HepG2 (cell line): ENCODE data around the gene C11orf91. TPM values are rescaled to one million over a fixed set of nuclear protein-coding genes. Genes with fewer than 3 reads are reported as not detected.

Experiments
- ATAC-seq: fragments of 200-7000 bp; cut with Tn5 transposase; 3 replicates; pipeline ENCODE4 v1.9.1; 2020; ENCODE audit warnings: mild to moderate bottlenecking, moderate library complexity
- BruUV-seq: library from RNA; stranded (reverse); fragments of 400-500 nt; replicated peaks from 2 replicates; lab custom pipeline; 2021; lab: Mats Ljungman, UMichigan
- CTCF ChIA-PET: fragments of 300-600 bp; formaldehyde crosslinking; extraction: SDS; loops from one replicate; lab custom pipeline; 2021; ENCODE audit warnings: low total read pairs, inconsistent platforms, low intra/inter-chr PET ratio; lab: Yijun Ruan, JAX
- POLR2A ChIA-PET: fragments of 350-600 bp; sonication (Branson Sonifier 250); formaldehyde crosslinking; loops from one replicate; lab custom pipeline; 2020; ENCODE audit warnings: antibody characterized with exemption, inconsistent platforms; lab: Yijun Ruan, JAX
- DNase-seq: peaks from one replicate; pipeline ENCODE4 v3.0.0-alpha.2; 2015; ENCODE audit warnings: low spot score
- FAIRE-seq: peaks from 3 replicates; lab custom pipeline; 2011; peaks lifted over from hg19 to GRCh38; lab: Jason Lieb, UNC
- H2AFZ ChIP-seq: one replicate; pipeline ENCODE4 v1.6.1; 2011; ENCODE audit warnings: low read length, inconsistent platforms
- H3K27ac ChIP-seq: fragments of 300-600 bp; 3 replicates; pipeline ENCODE4 v1.8.0; 2011; ENCODE audit warnings: mixed run types, mild to moderate bottlenecking, mixed read lengths, low read length, inconsistent platforms; ENCODE audit not compliant: insufficient read depth; ENCODE audit errors: extremely low read length
- H3K27me3 ChIP-seq, 2 experiments: fragments of 200-600 bp in 1 of 2; 2 replicates in 1 of 2; 3 replicates in 1 of 2; pipeline versions ENCODE4 v1.6.0 to v1.8.0; 2011; ENCODE audit warnings: low read length in 2 of 2, mild to moderate bottlenecking in 2 of 2, moderate library complexity in 2 of 2, inconsistent platforms in 1 of 2; ENCODE audit not compliant: insufficient read depth in 2 of 2, control insufficient read depth in 1 of 2
- H3K36me3 ChIP-seq, 2 experiments: fragments of 200-600 bp in 1 of 2; replicated peaks in 1 of 2; 2 replicates in 1 of 2; 3 replicates in 1 of 2; pipeline versions ENCODE4 v1.5.1 to v1.8.0; 2011; ENCODE audit warnings: low read length in 2 of 2, inconsistent platforms in 1 of 2; ENCODE audit not compliant: insufficient read depth in 2 of 2, control insufficient read depth in 1 of 2
- H3K4me1 ChIP-seq: 2 replicates; pipeline ENCODE4 v1.5.1; 2012; ENCODE audit warnings: low read length, inconsistent platforms; ENCODE audit not compliant: insufficient read depth
- H3K4me2 ChIP-seq: 2 replicates; pipeline ENCODE4 v1.6.0; 2011; ENCODE audit warnings: low read depth, low read length, inconsistent platforms
- H3K4me3 ChIP-seq, 3 experiments: fragments of 200-600 bp in 1 of 3; sonication (generic), shearing (Covaris generic) in 1 of 3; replicated peaks in 1 of 3; 2 replicates each; pipeline ENCODE4 v1.5.1; 2011 to 2016; ENCODE audit warnings: low read length in 3 of 3, inconsistent platforms in 2 of 3, low read depth in 2 of 3, mild to moderate bottlenecking in 2 of 3, control low read depth in 1 of 3, mixed read lengths in 1 of 3; ENCODE audit not compliant: insufficient read depth in 1 of 3
- H3K79me2 ChIP-seq: one replicate; pipeline ENCODE4 v1.6.1; 2011; ENCODE audit warnings: low read length, inconsistent platforms; ENCODE audit not compliant: insufficient read depth
- H3K9ac ChIP-seq: 2 replicates; pipeline ENCODE4 v1.6.0; 2011; ENCODE audit warnings: mild to moderate bottlenecking, low read depth, low read length, inconsistent platforms; ENCODE audit not compliant: insufficient read depth
- H3K9me3 ChIP-seq: 2 replicates; pipeline ENCODE4 v1.5.1; 2012; ENCODE audit warnings: mild to moderate bottlenecking, low read length
- H4K20me1 ChIP-seq: 2 replicates; pipeline ENCODE4 v1.6.0; 2011; ENCODE audit warnings: inconsistent platforms, mild to moderate bottlenecking, low read length, moderate library complexity; ENCODE audit not compliant: insufficient read depth
- AKAP8 ChIP-seq: sonication (generic); formaldehyde crosslinking; IDR thresholded peaks from 2 replicates; pipeline ENCODE4 v1.5.1; 2020; ENCODE audit warnings: mild to moderate bottlenecking, missing genetic modification reagents
- CBX1 ChIP-seq: IDR thresholded peaks from one replicate; pipeline ENCODE4 v1.6.1; 2016; ENCODE audit warnings: antibody characterized with exemption, low read depth
- CENPBD1 ChIP-seq: sonication (generic); formaldehyde crosslinking; IDR thresholded peaks from 2 replicates; pipeline ENCODE4 v1.8.0; 2022; ENCODE audit warnings: missing genetic modification reagents, low read depth, mild to moderate bottlenecking, borderline replicate concordance
- GPN1 ChIP-seq: sonication (generic); formaldehyde crosslinking; IDR thresholded peaks from 2 replicates; pipeline ENCODE4 v1.5.1; 2020; ENCODE audit warnings: missing genetic modification reagents, borderline replicate concordance
- KLF6 ChIP-seq: IDR thresholded peaks from 2 replicates; pipeline ENCODE4 v1.8.0; 2016; ENCODE audit warnings: missing biosample characterization, missing genetic modification reagents
- MAX ChIP-seq: IDR thresholded peaks from 2 replicates; pipeline ENCODE4 v1.6.1; 2012; ENCODE audit warnings: inconsistent platforms
- PAX8 ChIP-seq: sonication (generic); formaldehyde crosslinking; IDR thresholded peaks from 2 replicates; pipeline ENCODE4 v1.8.0; 2022; ENCODE audit warnings: mild to moderate bottlenecking, missing genetic modification reagents, borderline replicate concordance
- RARA ChIP-seq: IDR thresholded peaks from 2 replicates; pipeline ENCODE4 v1.6.1; 2016; ENCODE audit warnings: missing genetic modification reagents, missing compliant biosample characterization
- STAG1 ChIP-seq: sonication (generic); formaldehyde crosslinking; IDR thresholded peaks from 2 replicates; pipeline ENCODE4 v1.4.0; 2020; ENCODE audit warnings: missing genetic modification reagents
- YY1 ChIP-seq: IDR thresholded peaks from 2 replicates; pipeline ENCODE4 v1.6.1; 2011; ENCODE audit warnings: low read length, low read depth, moderate library complexity, mild to moderate bottlenecking; ENCODE audit not compliant: insufficient read depth, insufficient replicate concordance
- ZBED4 ChIP-seq: sonication (generic); formaldehyde crosslinking; IDR thresholded peaks from 2 replicates; pipeline ENCODE4 v1.4.0; 2020; ENCODE audit warnings: missing genetic modification reagents, borderline replicate concordance
- ZBTB38 ChIP-seq: sonication (generic); formaldehyde crosslinking; IDR thresholded peaks from 2 replicates; pipeline ENCODE4 v1.5.1; 2020; ENCODE audit warnings: mild to moderate bottlenecking, missing genetic modification reagents
- ZBTB8A ChIP-seq: sonication (generic); formaldehyde crosslinking; IDR thresholded peaks from 2 replicates; pipeline ENCODE4 v1.4.0; 2020; ENCODE audit warnings: mild to moderate bottlenecking, low read depth, missing genetic modification reagents, borderline replicate concordance
- ZKSCAN1 ChIP-seq: fragments of 150-350 bp; IDR thresholded peaks from 2 replicates; pipeline ENCODE4 v1.6.1; 2014; ENCODE audit warnings: low read length
- ZNF205 ChIP-seq: IDR thresholded peaks from 2 replicates; pipeline ENCODE4 v1.6.1; 2018; ENCODE audit warnings: missing biosample characterization, missing genetic modification reagents
- ZNF276 ChIP-seq: sonication (generic); formaldehyde crosslinking; IDR thresholded peaks from 2 replicates; pipeline ENCODE4 v1.4.0; 2020; ENCODE audit warnings: mild to moderate bottlenecking, low read depth, missing genetic modification reagents
- ZNF3 ChIP-seq: IDR thresholded peaks from 2 replicates; pipeline ENCODE4 v1.7.0; 2017; ENCODE audit warnings: inconsistent platforms
- ZNF414 ChIP-seq: sonication (generic); formaldehyde crosslinking; IDR thresholded peaks from 2 replicates; pipeline ENCODE4 v1.5.0; 2020; ENCODE audit warnings: missing genetic modification reagents
- ZSCAN22 ChIP-seq: sonication (generic); formaldehyde crosslinking; IDR thresholded peaks from 2 replicates; pipeline ENCODE4 v1.4.0; 2020; ENCODE audit warnings: mild to moderate bottlenecking, missing genetic modification reagents
- ZSCAN30 ChIP-seq: sonication (generic); formaldehyde crosslinking; IDR thresholded peaks from 2 replicates; pipeline ENCODE4 v1.5.0; 2020; ENCODE audit warnings: mild to moderate bottlenecking, missing genetic modification reagents
- WGBS: methylation state at CpG from one replicate; pipeline ENCODE4 v1.1.6; 2017; ENCODE audit warnings: low lambda C conversion rate; 5-methylcytosine and 5-hydroxymethylcytosine counted together
- in situ Hi-C: cut with HindIII; loops from 2 replicates; pipeline ENCODE4 v1.10.0; 2017; ENCODE audit warnings: low pct_unique_long_range_greater_than_20kb; ENCODE audit not compliant: extremely low pct_ligation_motif_present
- intact Hi-C: fragments of 100-400 bp; cut with micrococcal nuclease; formaldehyde crosslinking; loops from one replicate; pipeline ENCODE4 v1.10.0; 2022; ENCODE audit not compliant: unreplicated experiment
- polyA plus RNA-seq, 8 experiments: library from polyadenylated mRNA; depleted of rRNA in 3 of 8; stranded (reverse) in 7 of 8; unstranded in 1 of 8; fragments of >200 nt; fragmentation: Illumina TruSeq in 4 of 8; extraction: Trizol in 4 of 8; gene quantifications; 2 replicates each; pipeline versions ENCODE4 v1.2.1 to v1.2.3, GENCODE V29; 2011 to 2016; ENCODE audit warnings: low read depth in 4 of 8, missing spikeins in 1 of 8, mixed read lengths in 1 of 8; ENCODE audit not compliant: insufficient read depth in 1 of 8
- total RNA-seq, 5 experiments: library from RNA; depleted of rRNA; stranded (reverse); fragments of >200 nt; fragmentation: Illumina TruSeq; extraction: Trizol; gene quantifications; 2 replicates each; pipeline ENCODE4 v1.2.3, GENCODE V29; 2016; ENCODE audit warnings: low read depth in 1 of 5

Gene C11orf91
- total and polyA plus RNA-seq, 2 of the 13 experiments (the other 11 are each of a cell fraction or from before 2014, with no cell fraction given) = 0.35 TPM; not detected in 1

- TF ChIP-seq YY1 = no peak
- TF ChIP-seq ZSCAN30 = no peak
- TF ChIP-seq ZNF276 = no peak
- TF ChIP-seq CENPBD1 (CRISPR knock-in tag) = no peak
- no peak for TF ChIP-seq ZNF414 (CRISPR knock-in tag)
- TF ChIP-seq ZBTB8A = no peak
- no peak for TF ChIP-seq ZNF3
- TF ChIP-seq MAX = no peak
- no peak for TF ChIP-seq RARA (CRISPR knock-in tag)
- no peak for TF ChIP-seq KLF6 (CRISPR knock-in tag)
- no peak for TF ChIP-seq ZKSCAN1
- no peak for TF ChIP-seq ZSCAN22
- TF ChIP-seq CBX1 = no peak
- TF ChIP-seq STAG1 (CRISPR knock-in tag) = no peak
- no peak for TF ChIP-seq AKAP8 (CRISPR knock-in tag)
- no peak for TF ChIP-seq ZBED4 (CRISPR knock-in tag)
- no peak for TF ChIP-seq ZBTB38 (CRISPR knock-in tag)
- no peak for TF ChIP-seq GPN1 (CRISPR knock-in tag)
- no peak for TF ChIP-seq PAX8
- no peak for TF ChIP-seq ZNF205 (CRISPR knock-in tag)
- TF ChIP-seq, all 625 proteins: peak for 0
- H3K36me3 ChIP-seq = no peaks in the 10 kb centered on the region; a peak in 2 of 5 replicates
- no peak overlapping the region for H3K27ac ChIP-seq
- no peak overlapping the region for H3K9ac ChIP-seq
- in situ Hi-C loops = no loop called here
- no peak overlapping the region for H3K4me2 ChIP-seq
- no TSS peak for BruUV-seq
- no peaks in the 10 kb centered on the region; a peak in 1 of 5 replicates for H3K27me3 ChIP-seq
- H2AFZ ChIP-seq = no peak overlapping the region
- 0 out of 2 replicates have a peak, but pooled peaks cover 8% of the 10 kb centered on the region for H4K20me1 ChIP-seq
- CTCF ChIA-PET = no interaction called here
- POLR2A ChIA-PET = no interaction called here
- H3K79me2 ChIP-seq = peaks cover 58% of the 10 kb centered on the region
- peaks cover 38% of the 10 kb centered on the region for H3K4me1 ChIP-seq
- DNase-seq = no peak
- intact Hi-C loops = no loop called here
- FAIRE-seq = no peak
- H3K4me3 ChIP-seq = no peak overlapping the region
- no peaks in the 10 kb centered on the region for H3K9me3 ChIP-seq
- 96% methylated on average over 7 of the region's 7 CpGs for WGBS
- no peak for ATAC-seq
Measured at GRCh38 chr11:33730716-33731115, 30.1 kb upstream of the C11orf91 start.
